GM12874 (cell line): ENCODE results near the gene GRIK3.

Experiments
- CTCF ChIP-seq: IDR thresholded peaks from 2 replicates; pipeline ENCODE4 v1.5.1; 2011; ENCODE audit warnings: low read depth, mild to moderate bottlenecking, control low read depth, low read length, moderate library complexity; ENCODE audit not compliant: insufficient read depth

GRIK3 gene

GRCh38 chr1:36787312-36787913 lies 246.9 kb downstream of the GRIK3 start:
- TF ChIP-seq CTCF, result no peak

GRCh38 chr1:36786425-36786824 lies 247.9 kb downstream of the GRIK3 start:
- TF ChIP-seq CTCF, result no peak

- no peak for TF ChIP-seq CTCF
Observed at GRCh38 chr1:36784147-36784859, 250.0 kb downstream of the GRIK3 start.

- TF ChIP-seq CTCF, result no peak
Observed at GRCh38 chr1:36783475-36783874, 250.8 kb downstream of the GRIK3 start.

- no peak for TF ChIP-seq CTCF
Observed at GRCh38 chr1:36782785-36783184, 251.5 kb downstream of the GRIK3 start.

GRCh38 chr1:36782085-36782484 lies 252.2 kb downstream of the GRIK3 start:
- no peak for TF ChIP-seq CTCF

- no peak for TF ChIP-seq CTCF
Observed at GRCh38 chr1:36781098-36781497, 253.2 kb downstream of the GRIK3 start.
